ENCODE results near the gene MARCHF7.

Gene MARCHF7

DNA sequence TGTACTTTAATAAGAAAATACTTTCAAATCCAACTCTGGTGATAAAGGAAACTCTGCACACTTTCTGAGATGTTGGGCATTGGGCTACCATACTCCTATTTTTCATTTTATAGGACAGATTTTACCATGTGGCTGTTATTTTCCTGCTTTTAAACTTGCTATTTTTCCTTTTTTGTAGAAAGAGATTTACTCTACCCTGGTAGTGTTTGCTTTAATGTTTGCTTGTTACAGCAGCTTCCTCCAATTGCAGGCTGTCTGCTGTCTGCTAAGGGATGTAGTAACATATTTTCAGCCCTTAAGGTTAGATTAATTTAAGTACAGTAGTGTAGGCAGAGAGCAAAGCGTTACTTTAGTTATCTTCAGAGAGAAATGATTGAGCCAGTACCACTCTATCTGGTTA, 38.6 kb downstream of the MARCHF7 start:
- H3K27me3 ChIP-seq (ENCODE audit: insufficient read depth, insufficient read length), result no peaks in the 10 kb centered on the region
- no peaks in the 10 kb centered on the region for H3K9me3 ChIP-seq (ENCODE audit: insufficient read depth, low read length)
- no peak overlapping the region for H3K9ac ChIP-seq (ENCODE audit: insufficient read length, low read depth)
- no peak for DNase-seq (ENCODE audit: low read depth, low spot score)
- TF ChIP-seq YY1 (IDR thresholded peaks at IDR 0.05; ENCODE audit: insufficient read depth, insufficient read length), result no peak
- no peak for TF ChIP-seq ZNF274 (IDR thresholded peaks at IDR 0.05; ENCODE audit: low read depth, low read length)
- no peak for TF ChIP-seq SUZ12 (IDR thresholded peaks at IDR 0.05; ENCODE audit: extremely low read depth, insufficient read depth, insufficient read length)
- no peak overlapping the region for H3K4me3 ChIP-seq (ENCODE audit: insufficient read length, low read depth)
- H3K4me1 ChIP-seq (ENCODE audit: insufficient read depth, insufficient read length), result no peaks in the 10 kb centered on the region
- peaks cover 92% of the 10 kb centered on the region for H3K36me3 ChIP-seq (ENCODE audit: insufficient read depth, insufficient read length, low read length)

- Histone ChIP-seq H3K4me3 (ENCODE audit: insufficient read length, low read depth) (no peak overlapping the region), H3K27me3 (ENCODE audit: insufficient read depth, insufficient read length) (no peaks in the 10 kb centered on the region), H3K9me3 (ENCODE audit: insufficient read depth, low read length) (no peaks in the 10 kb centered on the region), H3K4me1 (ENCODE audit: insufficient read depth, insufficient read length) (no peaks in the 10 kb centered on the region), H3K36me3 (ENCODE audit: insufficient read depth, insufficient read length, low read length) (peaks cover 85% of the 10 kb centered on the region), H3K9ac (ENCODE audit: insufficient read length, low read depth) (no peak overlapping the region)
- TF ChIP-seq SUZ12 (IDR thresholded peaks at IDR 0.05; ENCODE audit: extremely low read depth, insufficient read depth, insufficient read length), result no peak
- no peak for TF ChIP-seq ZNF274 (IDR thresholded peaks at IDR 0.05; ENCODE audit: low read depth, low read length)
- no peak for TF ChIP-seq YY1 (IDR thresholded peaks at IDR 0.05; ENCODE audit: insufficient read depth, insufficient read length)
- DNase-seq (ENCODE audit: low read depth, low spot score), result no peak
Observed at GRCh38 chr2:159753797-159754196, 41.5 kb downstream of the MARCHF7 start.

- TF ChIP-seq SUZ12 (IDR thresholded peaks at IDR 0.05; ENCODE audit: extremely low read depth, insufficient read depth, insufficient read length) (no peak), YY1 (IDR thresholded peaks at IDR 0.05; ENCODE audit: insufficient read depth, insufficient read length) (no peak), ZNF274 (IDR thresholded peaks at IDR 0.05; ENCODE audit: low read depth, low read length) (no peak)
- Histone ChIP-seq H3K4me1 (ENCODE audit: insufficient read depth, insufficient read length) (no peaks in the 10 kb centered on the region), H3K9me3 (ENCODE audit: insufficient read depth, low read length) (no peaks in the 10 kb centered on the region), H3K4me3 (ENCODE audit: insufficient read length, low read depth) (no peak overlapping the region), H3K9ac (ENCODE audit: insufficient read length, low read depth) (no peak overlapping the region), H3K27me3 (ENCODE audit: insufficient read depth, insufficient read length) (no peaks in the 10 kb centered on the region), H3K36me3 (ENCODE audit: insufficient read depth, insufficient read length, low read length) (peaks cover 85% of the 10 kb centered on the region)
- no peak for DNase-seq (ENCODE audit: low read depth, low spot score)
Observed at GRCh38 chr2:159755014-159755413, 42.7 kb downstream of the MARCHF7 start.

DNA sequence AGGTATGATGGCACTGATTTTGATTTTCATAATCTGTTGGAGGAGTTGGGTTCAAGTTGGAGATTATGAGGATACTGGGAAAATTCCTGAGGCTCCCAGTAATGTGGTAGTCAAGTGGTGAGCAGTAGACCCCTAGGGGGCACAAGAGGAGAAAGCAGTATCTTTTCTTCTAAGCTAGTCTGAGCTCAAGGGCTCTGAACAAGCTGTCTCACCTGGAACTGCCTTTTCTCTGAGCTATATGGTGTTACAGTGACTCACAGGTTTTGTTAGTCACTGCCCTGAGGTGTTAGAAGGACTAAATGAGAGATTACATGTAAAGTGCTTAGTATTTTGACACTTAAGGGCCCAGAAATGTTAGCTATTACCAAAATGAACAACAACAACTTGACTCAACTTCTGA, 43.5 kb downstream of the MARCHF7 start:
- H3K27me3 ChIP-seq (ENCODE audit: insufficient read depth, insufficient read length), result no peaks in the 10 kb centered on the region
- H3K36me3 ChIP-seq (ENCODE audit: insufficient read depth, insufficient read length, low read length), result peaks cover 85% of the 10 kb centered on the region
- H3K4me1 ChIP-seq (ENCODE audit: insufficient read depth, insufficient read length), result no peaks in the 10 kb centered on the region
- TF ChIP-seq SUZ12 (IDR thresholded peaks at IDR 0.05; ENCODE audit: extremely low read depth, insufficient read depth, insufficient read length) (no peak), ZNF274 (IDR thresholded peaks at IDR 0.05; ENCODE audit: low read depth, low read length) (no peak), YY1 (IDR thresholded peaks at IDR 0.05; ENCODE audit: insufficient read depth, insufficient read length) (no peak)
- H3K4me3 ChIP-seq (ENCODE audit: insufficient read length, low read depth), result no peak overlapping the region
- H3K9me3 ChIP-seq (ENCODE audit: insufficient read depth, low read length), result no peaks in the 10 kb centered on the region
- H3K9ac ChIP-seq (ENCODE audit: insufficient read length, low read depth), result no peak overlapping the region
- DNase-seq (ENCODE audit: low read depth, low spot score), result no peak

DNA sequence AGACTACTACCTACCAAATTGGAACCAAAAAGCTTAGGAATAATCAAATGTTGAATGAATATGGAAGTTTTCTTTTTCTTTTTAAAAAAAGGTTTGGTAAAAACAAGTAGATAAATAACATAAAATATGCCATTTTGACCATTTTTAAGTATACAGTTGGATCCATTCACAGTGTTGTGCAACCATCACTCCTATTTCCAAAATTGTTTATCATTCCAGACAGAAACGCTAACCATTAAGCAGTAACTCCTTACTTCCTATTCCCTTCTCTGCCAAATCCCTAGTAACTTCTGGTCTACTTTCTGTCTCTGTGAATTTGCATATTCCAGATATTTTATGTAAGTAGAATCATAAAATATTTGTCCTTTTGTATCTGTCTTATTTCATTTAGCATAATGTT, 45.9 kb downstream of the MARCHF7 start:
- Histone ChIP-seq H3K4me1 (ENCODE audit: insufficient read depth, insufficient read length) (no peaks in the 10 kb centered on the region), H3K9me3 (ENCODE audit: insufficient read depth, low read length) (no peaks in the 10 kb centered on the region), H3K27me3 (ENCODE audit: insufficient read depth, insufficient read length) (no peaks in the 10 kb centered on the region), H3K9ac (ENCODE audit: insufficient read length, low read depth) (no peak overlapping the region), H3K4me3 (ENCODE audit: insufficient read length, low read depth) (no peak overlapping the region), H3K36me3 (ENCODE audit: insufficient read depth, insufficient read length, low read length) (peaks cover 85% of the 10 kb centered on the region)
- no peak for TF ChIP-seq SUZ12 (IDR thresholded peaks at IDR 0.05; ENCODE audit: extremely low read depth, insufficient read depth, insufficient read length)
- no peak for TF ChIP-seq ZNF274 (IDR thresholded peaks at IDR 0.05; ENCODE audit: low read depth, low read length)
- no peak for TF ChIP-seq YY1 (IDR thresholded peaks at IDR 0.05; ENCODE audit: insufficient read depth, insufficient read length)
- DNase-seq (ENCODE audit: low read depth, low spot score), result no peak

- Histone ChIP-seq H3K9ac (ENCODE audit: insufficient read length, low read depth) (no peak overlapping the region), H3K27me3 (ENCODE audit: insufficient read depth, insufficient read length) (no peaks in the 10 kb centered on the region), H3K4me3 (ENCODE audit: insufficient read length, low read depth) (no peak overlapping the region), H3K9me3 (ENCODE audit: insufficient read depth, low read length) (no peaks in the 10 kb centered on the region), H3K4me1 (ENCODE audit: insufficient read depth, insufficient read length) (no peaks in the 10 kb centered on the region), H3K36me3 (ENCODE audit: insufficient read depth, insufficient read length, low read length) (peaks cover 87% of the 10 kb centered on the region)
- DNase-seq (ENCODE audit: low read depth, low spot score), result no peak
- TF ChIP-seq YY1 (IDR thresholded peaks at IDR 0.05; ENCODE audit: insufficient read depth, insufficient read length), result no peak
- TF ChIP-seq ZNF274 (IDR thresholded peaks at IDR 0.05; ENCODE audit: low read depth, low read length), result no peak
- no peak for TF ChIP-seq SUZ12 (IDR thresholded peaks at IDR 0.05; ENCODE audit: extremely low read depth, insufficient read depth, insufficient read length)
Observed at GRCh38 chr2:159758686-159759085, 46.4 kb downstream of the MARCHF7 start.

GRCh38 chr2:159759577-159759976, 47.3 kb downstream of the MARCHF7 start:
- no peak for DNase-seq (ENCODE audit: low read depth, low spot score)
- Histone ChIP-seq H3K4me3 (ENCODE audit: insufficient read length, low read depth) (no peak overlapping the region), H3K36me3 (ENCODE audit: insufficient read depth, insufficient read length, low read length) (peaks cover 86% of the 10 kb centered on the region), H3K27me3 (ENCODE audit: insufficient read depth, insufficient read length) (no peaks in the 10 kb centered on the region), H3K9ac (ENCODE audit: insufficient read length, low read depth) (no peak overlapping the region), H3K9me3 (ENCODE audit: insufficient read depth, low read length) (no peaks in the 10 kb centered on the region), H3K4me1 (ENCODE audit: insufficient read depth, insufficient read length) (no peaks in the 10 kb centered on the region)
- TF ChIP-seq SUZ12 (IDR thresholded peaks at IDR 0.05; ENCODE audit: extremely low read depth, insufficient read depth, insufficient read length), result no peak
- TF ChIP-seq YY1 (IDR thresholded peaks at IDR 0.05; ENCODE audit: insufficient read depth, insufficient read length), result no peak
- no peak for TF ChIP-seq ZNF274 (IDR thresholded peaks at IDR 0.05; ENCODE audit: low read depth, low read length)
